Chondrocyte (in vitro differentiated cells): ENCODE data around the gene ZDHHC23. TPM values are rescaled to one million over a fixed set of nuclear protein-coding genes. Genes with fewer than 3 reads are reported as not detected.

Experiments
- DNase-seq: peaks from one replicate; pipeline ENCODE4 v3.0.0; 2021; ENCODE audit warnings: mixed read lengths, low spot score
- H3K27ac Mint-ChIP-seq: one replicate; pipeline ENCODE4 v1.8.0; 2021; ENCODE audit warnings: mild to moderate bottlenecking, moderate library complexity, mixed read lengths; ENCODE audit not compliant: unreplicated experiment
- H3K27me3 Mint-ChIP-seq: 2 replicates; pipeline ENCODE4 v1.8.0; 2021; ENCODE audit warnings: low read depth, mixed read lengths
- H3K36me3 Mint-ChIP-seq: 2 replicates; pipeline ENCODE4 v1.8.0; 2021; ENCODE audit warnings: low read depth, mixed read lengths
- H3K4me1 Mint-ChIP-seq: 2 replicates; pipeline ENCODE4 v1.8.0; 2021; ENCODE audit warnings: low read depth, mild to moderate bottlenecking, mixed read lengths
- H3K4me3 Mint-ChIP-seq: one replicate; pipeline ENCODE4 v1.8.0; 2021; ENCODE audit warnings: mild to moderate bottlenecking, moderate library complexity, mixed read lengths; ENCODE audit not compliant: unreplicated experiment
- H3K9me3 Mint-ChIP-seq: 2 replicates; pipeline ENCODE4 v1.8.0; 2021; ENCODE audit warnings: low read depth, mixed read lengths
- CTCF ChIP-seq: fragments of 200-600 bp; sonication (generic); IDR thresholded peaks from 2 replicates; pipeline ENCODE4 v1.5.0; 2021; ENCODE audit warnings: antibody characterized with exemption, mild to moderate bottlenecking, moderate library complexity
- total RNA-seq: library from RNA; stranded (reverse); gene quantifications from 3 replicates; pipeline ENCODE4 v1.2.1, GENCODE V29; 2021

ZDHHC23 gene
- total RNA-seq, 1 donor from 2014 or later: 0.37 TPM

- DNase-seq: no peak
- peaks cover 10% of the 10 kb centered on the region for H3K9me3 Mint-ChIP-seq
- H3K27ac Mint-ChIP-seq: no peak overlapping the region
- H3K36me3 Mint-ChIP-seq: peaks cover 15% of the 10 kb centered on the region
- no peak for TF ChIP-seq CTCF
- no peaks in the 10 kb centered on the region for H3K4me1 Mint-ChIP-seq
- no peaks in the 10 kb centered on the region for H3K27me3 Mint-ChIP-seq
- no peak overlapping the region for H3K4me3 Mint-ChIP-seq
These were observed 37.7 kb downstream of the ZDHHC23 start for GRCh38 chr3:113985541-113985940.

GRCh38 chr3:114005481-114005880, 57.7 kb downstream of the ZDHHC23 start:
- Mint-ChIP-seq H3K36me3 (peaks cover 7% of the 10 kb centered on the region), H3K27ac (no peak overlapping the region), H3K4me1 (no peaks in the 10 kb centered on the region), H3K9me3 (no peaks in the 10 kb centered on the region), H3K4me3 (no peak overlapping the region), H3K27me3 (no peaks in the 10 kb centered on the region)
- no peak for TF ChIP-seq CTCF
- no peak for DNase-seq

GRCh38 chr3:114011059-114011797, 63.4 kb downstream of the ZDHHC23 start:
- no peaks in the 10 kb centered on the region for H3K4me1 Mint-ChIP-seq
- H3K9me3 Mint-ChIP-seq: no peaks in the 10 kb centered on the region
- no peak for TF ChIP-seq CTCF
- no peaks in the 10 kb centered on the region for H3K27me3 Mint-ChIP-seq
- DNase-seq: no peak
- no peak overlapping the region for H3K27ac Mint-ChIP-seq
- H3K4me3 Mint-ChIP-seq: no peak overlapping the region
- peaks cover 2% of the 10 kb centered on the region for H3K36me3 Mint-ChIP-seq

Other genes starting within 250 kb of the ZDHHC23 start
- gene NAA50, start 201.8 kb upstream of the ZDHHC23 start, total RNA-seq: 71.8 to 74.7 TPM (median 72.8 TPM) in 3 replicates
- 63.1 to 85.7 TPM (median 65.4 TPM) in 3 replicates for gene ATP6V1A, start 201.0 kb upstream of the ZDHHC23 start, total RNA-seq
- gene GRAMD1C, start 109.2 kb upstream of the ZDHHC23 start, total RNA-seq: 1.2 to 2.3 TPM (median 1.6 TPM) in 3 replicates
- 2.9 to 3.4 TPM (median 3.2 TPM) in 3 replicates for gene CCDC191, start 108.5 kb downstream of the ZDHHC23 start, total RNA-seq
- gene QTRT2, start 108.7 kb downstream of the ZDHHC23 start, total RNA-seq: 10.2 to 16.3 TPM (median 12.5 TPM) in 3 replicates
- gene DRD3, start 231.0 kb downstream of the ZDHHC23 start, total RNA-seq: not detected in 3 replicates